Skeletal muscle satellite cell (primary cell): Measurements from ENCODE around the gene EIF4G3.

ENCODE experiments used
- H3K27me3 ChIP-seq: 2 replicates; pipeline ENCODE4 v1.7.0; 2013; ENCODE audit warnings: low read length; ENCODE audit not compliant: control insufficient read depth, insufficient read depth
- H3K36me3 ChIP-seq: 2 replicates; pipeline ENCODE4 v1.7.0; 2013; ENCODE audit warnings: mild to moderate bottlenecking, control low read depth, low read length; ENCODE audit not compliant: insufficient read depth
- H3K4me1 ChIP-seq: 2 replicates; pipeline ENCODE4 v1.7.0; 2013; ENCODE audit warnings: low read length; ENCODE audit not compliant: control insufficient read depth, insufficient read depth
- H3K4me2 ChIP-seq: 2 replicates; pipeline ENCODE4 v1.7.0; 2013; ENCODE audit warnings: mild to moderate bottlenecking, low read length
- H3K4me3 ChIP-seq: 2 replicates; pipeline ENCODE4 v1.7.0; 2013; ENCODE audit warnings: low read length
- H3K9ac ChIP-seq: 2 replicates; pipeline ENCODE4 v1.7.0; 2013; ENCODE audit warnings: mild to moderate bottlenecking, low read depth, low read length, moderate library complexity
- H3K9me3 ChIP-seq: replicated peaks from 2 replicates; pipeline ENCODE4 v1.7.0; 2013; ENCODE audit warnings: mild to moderate bottlenecking, control low read depth, low read length

Gene EIF4G3

DNA sequence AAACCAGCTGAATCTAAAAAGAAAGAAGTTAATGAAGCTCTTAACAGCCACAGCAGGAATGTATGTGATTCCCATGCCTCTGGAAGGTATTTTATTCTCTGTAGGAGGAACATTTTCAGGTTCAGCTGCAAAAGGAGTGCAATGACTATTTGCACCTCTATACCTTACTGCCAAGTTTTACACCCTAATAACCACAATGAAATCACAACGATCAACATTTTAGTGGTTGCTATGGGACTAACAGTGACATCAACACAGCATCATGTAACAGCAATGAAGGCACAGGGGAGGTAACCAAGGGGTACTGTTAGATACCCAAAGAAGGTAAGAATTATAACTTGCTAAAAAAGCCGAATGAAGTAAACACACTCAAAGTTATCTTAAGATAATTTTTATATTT, 273.3 kb downstream of the EIF4G3 start:
- Histone ChIP-seq H3K9me3 (no peaks in the 10 kb centered on the region), H3K36me3 (peaks cover 13% of the 10 kb centered on the region), H3K27me3 (no peaks in the 10 kb centered on the region), H3K4me3 (no peak overlapping the region), H3K4me2 (no peak overlapping the region), H3K4me1 (no peaks in the 10 kb centered on the region), H3K9ac (no peak overlapping the region)

DNA sequence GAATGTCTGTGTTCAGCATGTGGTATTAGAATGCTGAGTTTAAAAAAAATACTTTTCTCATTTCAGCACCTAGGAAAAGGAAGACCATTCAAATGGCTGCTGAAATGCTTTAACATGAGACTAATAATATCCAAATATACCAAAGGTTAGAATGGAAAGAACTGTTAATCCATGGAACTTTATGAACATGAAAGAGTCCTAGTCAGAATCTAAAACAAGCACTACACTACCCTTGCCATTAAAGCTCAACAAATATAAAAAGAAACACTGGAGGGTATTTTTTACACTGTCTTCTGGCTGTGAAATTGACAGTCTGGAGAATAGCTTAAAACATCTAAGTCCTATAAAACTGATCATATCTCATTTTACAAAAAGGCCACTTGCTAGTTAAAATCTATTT, 276.6 kb downstream of the EIF4G3 start:
- Histone ChIP-seq H3K4me3 (no peak overlapping the region), H3K9me3 (no peaks in the 10 kb centered on the region), H3K4me1 (peaks cover 13% of the 10 kb centered on the region), H3K9ac (no peak overlapping the region), H3K36me3 (peaks cover 16% of the 10 kb centered on the region), H3K27me3 (no peaks in the 10 kb centered on the region), H3K4me2 (no peak overlapping the region)

DNA sequence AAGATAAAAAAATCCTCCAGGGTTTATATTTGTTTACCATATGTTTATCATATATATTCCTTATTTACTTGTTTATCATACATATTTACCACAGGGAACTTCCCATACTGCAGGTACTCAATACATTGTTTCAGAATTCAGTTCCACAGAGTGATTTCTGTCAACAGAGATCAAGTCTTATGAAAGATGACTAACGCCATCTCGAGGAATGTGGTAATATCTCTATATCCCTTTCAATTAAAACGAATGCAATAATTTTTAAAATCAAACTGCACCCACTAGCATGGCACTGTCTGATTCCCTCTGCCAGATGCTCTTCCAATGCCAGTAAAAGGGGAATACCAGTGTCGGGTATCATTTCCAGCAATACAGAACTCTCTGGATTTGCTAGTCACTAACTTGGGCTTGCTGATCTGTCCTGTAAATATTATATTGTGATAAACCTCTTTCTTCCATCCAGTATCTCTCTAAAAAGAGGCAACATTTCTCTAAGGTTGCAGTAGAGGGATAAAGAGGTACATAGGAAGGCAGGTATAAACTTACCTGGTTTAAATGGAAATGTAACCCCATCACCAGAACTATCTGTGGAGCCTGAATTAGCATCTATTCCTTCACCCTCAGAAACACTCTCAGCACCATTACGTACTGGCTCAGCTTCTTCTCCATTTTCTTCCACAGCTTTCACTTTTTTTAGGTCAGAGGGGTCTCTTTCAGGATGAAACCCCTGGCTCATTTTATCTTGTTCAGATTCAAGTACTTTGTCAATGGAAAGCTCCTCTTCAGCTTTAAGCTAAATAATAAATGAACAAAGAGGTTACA, 277.3 kb downstream of the EIF4G3 start:
- no peak overlapping the region for H3K4me3 ChIP-seq
- peaks cover 15% of the 10 kb centered on the region for H3K36me3 ChIP-seq
- no peak overlapping the region for H3K9ac ChIP-seq
- no peak overlapping the region for H3K4me2 ChIP-seq
- H3K9me3 ChIP-seq, result no peaks in the 10 kb centered on the region
- peaks cover 14% of the 10 kb centered on the region for H3K4me1 ChIP-seq
- no peaks in the 10 kb centered on the region for H3K27me3 ChIP-seq

DNA sequence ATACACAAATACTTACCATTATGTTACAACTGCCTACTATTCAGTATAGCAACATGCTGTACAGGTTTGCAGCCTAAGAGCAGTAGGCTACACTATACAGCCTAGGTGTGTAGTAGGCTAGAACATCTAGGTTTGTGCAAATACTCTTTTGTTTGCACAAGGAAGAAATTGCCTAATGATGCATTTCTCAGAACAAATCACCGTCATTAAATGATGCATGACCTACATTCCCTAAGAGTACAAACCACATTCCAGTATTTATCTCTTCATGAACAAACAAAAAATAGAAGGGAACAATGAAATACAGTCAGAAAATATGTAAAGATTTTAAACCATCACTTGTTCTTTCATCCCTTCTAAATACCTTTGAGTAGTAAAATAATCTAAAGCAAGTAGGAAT, 279.9 kb downstream of the EIF4G3 start:
- Histone ChIP-seq H3K4me1 (peaks cover 22% of the 10 kb centered on the region), H3K9me3 (no peaks in the 10 kb centered on the region), H3K27me3 (no peaks in the 10 kb centered on the region), H3K4me3 (no peak overlapping the region), H3K36me3 (peaks cover 29% of the 10 kb centered on the region), H3K4me2 (peak overlapping the region; percentile 2), H3K9ac (no peak overlapping the region)

DNA sequence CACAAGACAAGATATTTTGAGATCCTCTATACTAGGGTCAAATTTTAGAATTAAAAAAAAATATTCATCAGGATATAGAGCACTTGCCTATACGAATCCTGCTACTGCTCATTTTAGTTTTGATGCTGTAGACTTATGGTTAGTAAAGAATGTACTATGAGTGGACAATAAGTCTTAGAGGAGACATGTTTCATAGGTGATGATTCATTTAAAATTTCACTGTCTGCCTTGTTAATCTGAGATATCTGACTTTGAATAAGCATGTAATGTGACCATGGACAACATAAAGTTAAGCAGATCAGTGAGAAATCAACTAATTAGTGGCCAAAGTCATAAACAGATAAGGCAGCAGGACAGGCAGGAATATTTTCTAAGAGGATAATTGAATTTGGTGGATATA, 282.8 kb downstream of the EIF4G3 start:
- H3K4me1 ChIP-seq, result peaks cover 26% of the 10 kb centered on the region
- no peaks in the 10 kb centered on the region for H3K27me3 ChIP-seq
- H3K36me3 ChIP-seq, result peaks cover 24% of the 10 kb centered on the region
- no peaks in the 10 kb centered on the region for H3K9me3 ChIP-seq
- no peak overlapping the region for H3K4me3 ChIP-seq
- H3K9ac ChIP-seq, result no peak overlapping the region
- no peak overlapping the region for H3K4me2 ChIP-seq

DNA sequence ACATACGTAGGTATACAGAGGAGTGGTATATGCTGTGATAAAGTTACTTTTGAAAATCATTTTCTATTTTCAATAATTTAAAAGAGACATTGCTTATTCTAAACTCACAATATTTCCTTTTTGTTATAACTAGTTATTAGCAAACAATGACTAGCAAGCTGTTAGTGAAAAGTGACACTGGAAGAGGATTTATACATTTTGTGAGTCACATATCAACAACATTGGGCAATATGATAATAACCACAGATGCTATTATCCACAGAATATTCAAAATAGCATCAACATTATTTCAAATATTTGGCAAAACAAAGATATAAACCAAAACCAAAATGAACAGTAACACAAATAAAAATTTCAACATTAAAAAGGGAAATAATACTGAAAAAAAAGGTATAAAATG, 285.6 kb downstream of the EIF4G3 start:
- Histone ChIP-seq H3K9ac (no peak overlapping the region), H3K4me3 (no peak overlapping the region), H3K9me3 (no peaks in the 10 kb centered on the region), H3K36me3 (peaks cover 29% of the 10 kb centered on the region), H3K4me2 (no peak overlapping the region), H3K4me1 (peaks cover 14% of the 10 kb centered on the region), H3K27me3 (no peaks in the 10 kb centered on the region)

DNA sequence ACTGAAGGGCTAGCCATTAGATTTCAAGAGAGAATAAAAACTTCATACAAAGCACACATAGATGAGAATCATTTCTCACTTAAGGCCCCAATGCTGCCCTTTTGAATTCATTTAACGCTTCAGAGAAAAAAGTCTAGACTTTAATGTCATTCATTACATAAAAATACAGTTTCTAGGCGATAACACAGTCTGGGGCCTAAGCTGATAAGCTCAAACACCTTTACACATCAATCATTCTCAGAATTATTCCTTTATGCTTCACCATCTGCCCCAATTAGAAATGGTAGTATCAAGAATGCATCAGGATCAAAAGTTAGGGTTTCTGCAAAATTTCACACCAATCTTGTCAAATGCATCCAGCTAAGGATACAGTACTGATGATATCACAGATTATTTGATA, 289.5 kb downstream of the EIF4G3 start:
- H3K9me3 ChIP-seq, result no peaks in the 10 kb centered on the region
- H3K4me3 ChIP-seq, result no peak overlapping the region
- H3K4me1 ChIP-seq, result peaks cover 5% of the 10 kb centered on the region
- H3K36me3 ChIP-seq, result peaks cover 24% of the 10 kb centered on the region
- no peak overlapping the region for H3K4me2 ChIP-seq
- no peak overlapping the region for H3K9ac ChIP-seq
- no peaks in the 10 kb centered on the region for H3K27me3 ChIP-seq

DNA sequence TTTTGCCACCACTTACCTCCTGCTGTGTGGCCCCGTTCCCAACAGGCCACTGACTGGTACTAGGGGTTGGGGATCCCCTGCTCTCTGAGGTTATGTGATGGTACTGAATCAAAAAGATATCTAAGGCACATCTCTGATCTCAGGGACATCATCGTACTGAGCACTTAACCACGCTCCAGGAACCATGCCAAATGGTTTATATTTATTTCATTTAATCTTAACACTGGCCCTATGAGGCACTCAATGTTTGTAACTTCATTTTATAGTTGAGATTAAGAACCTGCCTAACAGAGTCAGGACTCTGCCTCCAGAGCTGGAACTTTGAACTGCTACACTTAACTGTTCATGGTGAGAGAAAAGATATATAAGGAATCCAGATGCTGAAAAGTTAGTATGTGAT, 291.6 kb downstream of the EIF4G3 start:
- H3K4me3 ChIP-seq, result no peak overlapping the region
- no peak overlapping the region for H3K9ac ChIP-seq
- H3K4me2 ChIP-seq, result no peak overlapping the region
- no peaks in the 10 kb centered on the region for H3K9me3 ChIP-seq
- no peaks in the 10 kb centered on the region for H3K27me3 ChIP-seq
- no peaks in the 10 kb centered on the region for H3K4me1 ChIP-seq
- H3K36me3 ChIP-seq, result peaks cover 19% of the 10 kb centered on the region

DNA sequence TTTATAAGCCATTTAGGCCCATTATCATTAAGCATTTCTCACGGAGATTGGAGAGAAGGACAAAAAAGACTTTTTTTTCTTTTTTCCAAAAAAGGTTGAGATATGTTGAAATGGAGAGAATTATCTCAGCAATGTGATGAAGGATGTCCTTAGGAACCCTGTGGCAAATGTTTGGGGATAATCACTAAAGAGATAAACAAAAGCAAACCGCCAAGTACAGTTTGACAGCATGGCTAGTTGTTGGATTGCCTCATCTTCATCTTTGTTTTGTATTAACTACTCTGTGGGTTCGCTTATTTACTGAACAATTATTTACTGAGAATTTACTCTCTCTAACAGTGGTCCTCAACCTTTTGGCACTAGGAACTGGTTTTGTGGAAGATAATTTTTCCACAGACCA, 292.2 kb downstream of the EIF4G3 start:
- Histone ChIP-seq H3K9ac (no peak overlapping the region), H3K27me3 (no peaks in the 10 kb centered on the region), H3K9me3 (no peaks in the 10 kb centered on the region), H3K4me2 (no peak overlapping the region), H3K4me3 (no peak overlapping the region), H3K36me3 (peaks cover 19% of the 10 kb centered on the region), H3K4me1 (no peaks in the 10 kb centered on the region)

DNA sequence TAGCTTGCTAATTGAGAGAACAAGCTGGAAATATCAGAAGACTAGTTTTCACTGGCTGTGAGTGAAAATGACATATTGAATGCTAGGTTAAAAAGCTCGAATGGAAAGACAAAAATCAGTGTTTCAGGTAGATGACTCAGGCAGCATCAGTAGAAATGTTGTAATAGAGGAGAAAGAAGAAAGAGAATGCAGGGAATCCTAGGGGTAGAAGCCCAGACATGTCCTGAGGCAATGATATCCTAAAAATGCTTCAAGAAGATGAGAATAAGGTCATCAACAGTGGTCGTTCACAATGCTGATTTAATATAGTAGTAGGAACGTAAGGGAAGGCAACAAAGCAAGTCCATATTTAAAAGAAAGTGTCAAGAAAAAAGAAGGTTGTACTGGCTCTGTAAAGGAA, 292.9 kb downstream of the EIF4G3 start:
- Histone ChIP-seq H3K9ac (no peak overlapping the region), H3K4me3 (no peak overlapping the region), H3K4me1 (no peaks in the 10 kb centered on the region), H3K9me3 (no peaks in the 10 kb centered on the region), H3K27me3 (no peaks in the 10 kb centered on the region), H3K4me2 (no peak overlapping the region), H3K36me3 (peaks cover 26% of the 10 kb centered on the region)

DNA sequence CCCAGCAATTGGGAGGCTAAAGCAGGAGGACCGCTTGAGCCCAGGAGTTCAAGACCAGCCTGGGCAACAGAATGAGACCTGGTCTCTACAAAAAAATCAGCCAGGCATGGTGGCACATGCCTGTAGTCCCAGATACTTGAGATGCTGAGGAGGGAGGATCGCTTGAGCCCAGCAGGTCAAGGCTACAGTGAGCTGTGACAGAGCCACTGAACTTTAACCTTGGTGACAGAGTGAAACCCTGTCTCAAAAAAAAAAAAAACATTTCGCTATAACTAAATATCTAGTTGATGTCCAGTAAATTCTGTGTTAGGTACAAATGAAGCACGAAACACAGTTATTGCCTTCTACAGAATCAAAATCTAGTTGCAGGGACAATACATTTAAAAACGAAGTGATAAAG, 293.9 kb downstream of the EIF4G3 start:
- no peak overlapping the region for H3K4me2 ChIP-seq
- no peaks in the 10 kb centered on the region for H3K27me3 ChIP-seq
- no peaks in the 10 kb centered on the region for H3K9me3 ChIP-seq
- H3K4me1 ChIP-seq, result no peaks in the 10 kb centered on the region
- no peak overlapping the region for H3K9ac ChIP-seq
- H3K4me3 ChIP-seq, result no peak overlapping the region
- peaks cover 34% of the 10 kb centered on the region for H3K36me3 ChIP-seq

DNA sequence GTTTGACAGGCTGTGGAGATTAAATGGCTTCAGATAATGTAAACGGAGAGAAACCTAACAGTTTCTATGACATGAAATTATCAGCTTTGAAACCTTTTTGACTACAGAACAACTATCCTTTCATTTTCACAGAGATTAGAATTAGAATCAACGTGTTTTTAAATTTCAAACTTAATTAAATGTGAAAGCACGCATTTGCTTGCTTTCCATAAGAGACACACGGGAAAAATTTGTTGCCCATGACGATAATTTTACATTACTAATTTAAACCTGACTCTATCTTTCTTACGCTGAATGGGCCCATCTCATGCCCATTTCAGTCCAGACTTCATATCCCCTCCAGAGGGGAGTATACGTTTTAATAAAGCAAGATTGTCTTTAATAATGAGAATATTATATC, 297.9 kb downstream of the EIF4G3 start:
- Histone ChIP-seq H3K4me1 (no peaks in the 10 kb centered on the region), H3K9me3 (no peaks in the 10 kb centered on the region), H3K4me2 (no peak overlapping the region), H3K9ac (no peak overlapping the region), H3K36me3 (peaks cover 35% of the 10 kb centered on the region), H3K4me3 (no peak overlapping the region), H3K27me3 (no peaks in the 10 kb centered on the region)
